DMS79 (cell line): ENCODE measurements around the gene EFL1.
A peak's percentile ranks its signal among the peaks of the same experiment; 100 is the strongest.
"Not testable (repeated sequence)": the region's sequence is repeated elsewhere in the genome, so short reads cannot be mapped to it uniquely, and the experiment has no call there.

ENCODE experiments used
- DNase-seq: peaks from one replicate; lab custom pipeline; 2025; lab: John Stamatoyannopoulos, UW

The EFL1 gene

GRCh38 chr15:82262422-82263026 is at the start of gene EFL1, which contains the start of gene SAXO2:
EFL1 (minus strand) TSS chr15:82262734; CDS start chr15:82261778, 956 bp downstream.
SAXO2 (plus strand) TSS chr15:82262818; CDS start chr15:82262880, 62 bp downstream.
- DNase-seq: peak; percentile 67

- not testable (repeated sequence) for DNase-seq
Measured at GRCh38 chr15:82311321-82311720, 48.8 kb upstream of the EFL1 start.

DNA sequence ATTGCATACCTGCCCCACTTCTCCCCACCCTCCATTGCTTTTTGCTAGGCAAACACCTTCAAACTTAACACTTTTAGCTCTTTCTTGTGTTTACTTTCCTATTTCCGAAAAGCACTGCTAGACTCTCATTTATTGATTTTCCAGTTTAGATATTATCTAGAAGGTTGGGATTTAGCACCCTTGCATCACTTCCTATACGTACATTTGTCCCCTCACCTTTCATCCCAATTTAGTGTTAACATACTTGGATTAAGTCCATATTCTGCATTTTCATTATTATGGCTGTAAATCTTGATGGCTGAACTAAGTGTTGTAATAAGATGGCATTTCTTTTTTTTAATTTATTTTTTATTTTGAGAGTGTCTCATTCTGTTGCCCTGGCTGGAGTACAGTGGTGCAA is 47.3 kb upstream of the EFL1 start:
- no peak for DNase-seq

DNA sequence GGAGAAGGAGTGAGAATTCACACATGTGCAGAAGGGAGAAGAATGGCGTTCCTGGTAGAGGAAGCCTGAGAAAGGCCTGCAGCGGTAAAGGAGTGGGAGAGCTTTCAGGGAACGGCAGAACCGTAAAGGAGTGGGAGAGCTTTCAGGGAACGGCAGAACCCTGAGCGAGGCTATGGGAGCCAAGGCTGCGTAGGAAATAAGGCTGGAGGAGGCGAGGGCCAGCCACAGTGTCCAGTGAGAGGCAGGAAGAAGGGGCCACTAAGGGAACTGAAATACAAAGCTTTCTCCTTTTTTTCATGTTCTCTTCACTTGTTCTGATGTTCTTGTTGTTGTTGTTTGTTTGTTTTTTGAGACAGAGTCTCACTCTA is 45.2 kb upstream of the EFL1 start:
- no peak for DNase-seq

- DNase-seq: no peak
Measured at GRCh38 chr15:82306791-82307713, 44.5 kb upstream of the EFL1 start.

DNA sequence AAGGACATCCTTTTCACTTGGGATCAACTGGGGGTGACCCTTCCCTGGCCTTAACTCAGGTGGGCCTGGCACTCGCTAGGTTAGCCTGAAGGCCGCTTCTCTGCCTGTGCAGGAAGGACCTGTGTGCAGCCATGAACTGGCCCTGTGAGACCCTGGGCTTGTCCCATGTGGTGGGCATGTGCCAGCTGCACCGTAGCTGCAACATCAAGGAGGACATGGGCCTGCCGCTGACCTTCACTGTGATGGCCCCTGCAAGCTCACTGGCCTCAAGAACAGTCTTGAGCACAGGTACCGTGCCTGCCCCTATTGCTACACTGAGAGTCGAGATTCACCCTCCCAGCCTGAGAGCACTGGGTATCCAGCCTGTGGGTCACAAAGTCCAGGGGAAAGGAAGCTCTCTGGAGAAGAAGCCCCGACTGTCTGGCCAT is 43.1 kb upstream of the EFL1 start:
- no peak for DNase-seq

- no peak for DNase-seq
Measured at GRCh38 chr15:82304778-82305090, 42.2 kb upstream of the EFL1 start.

GRCh38 chr15:82303956-82304777 is 41.6 kb upstream of the EFL1 start:
- no peak for DNase-seq

DNA sequence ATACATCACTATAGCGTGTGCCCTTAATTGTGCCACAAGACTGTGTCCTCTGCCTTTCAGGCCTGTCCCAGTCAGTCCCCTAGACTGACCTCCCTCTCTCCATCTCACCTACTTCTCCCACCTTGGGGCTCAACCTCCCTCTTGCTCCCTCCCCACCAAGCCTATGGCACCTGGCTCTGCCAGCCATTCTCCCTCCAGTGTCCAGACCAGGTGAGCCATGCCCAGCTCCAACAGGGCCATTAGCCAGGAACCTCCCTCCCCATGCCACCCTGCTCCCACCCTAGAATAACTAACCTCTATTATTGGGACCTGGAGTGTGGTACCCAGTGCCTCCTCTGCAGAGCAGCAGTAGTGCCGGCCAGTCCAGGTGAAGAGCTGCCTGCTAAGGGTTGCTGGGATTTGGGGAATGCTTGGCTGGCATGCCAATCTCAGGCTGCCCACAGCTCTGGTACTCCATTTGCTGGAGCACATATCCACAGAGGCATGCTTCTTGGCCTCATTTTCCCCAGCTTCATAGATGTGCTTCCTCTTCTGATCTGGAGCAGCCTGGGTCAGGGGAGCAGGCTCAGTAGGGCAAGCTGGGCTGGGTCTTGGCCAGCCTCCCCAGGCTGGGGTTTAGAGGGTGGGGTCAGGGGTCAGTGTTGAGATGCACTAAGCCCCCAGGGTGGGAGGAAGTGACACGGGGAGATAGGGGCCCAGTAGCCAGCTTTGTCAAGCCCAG is 38.9 kb upstream of the EFL1 start:
- DNase-seq: no peak

DNA sequence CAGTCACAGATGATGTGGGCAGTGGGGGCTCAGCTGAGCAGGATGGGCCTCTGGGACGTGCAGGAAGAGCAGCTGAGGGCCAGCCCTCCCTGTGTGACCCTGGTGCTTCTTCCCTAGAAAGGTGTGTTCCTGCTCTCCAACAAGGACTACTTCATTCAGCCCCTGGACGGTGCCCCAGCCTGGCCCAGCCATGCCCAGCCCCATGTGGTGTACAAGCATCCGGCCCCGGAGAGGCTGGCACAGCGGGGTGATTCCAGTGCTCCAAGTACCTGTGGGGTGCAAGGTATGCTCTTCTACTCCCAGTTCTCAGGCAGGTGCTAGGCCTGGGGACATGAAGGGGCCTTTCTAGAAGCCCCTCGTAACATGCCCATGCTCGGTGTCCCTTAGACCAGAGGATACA is 38.3 kb upstream of the EFL1 start:
- no peak for DNase-seq

GRCh38 chr15:82300326-82300725 is 37.8 kb upstream of the EFL1 start:
- DNase-seq: not testable (repeated sequence)

GRCh38 chr15:82299511-82299914 is 37.0 kb upstream of the EFL1 start:
- DNase-seq: not testable (repeated sequence)

DNA sequence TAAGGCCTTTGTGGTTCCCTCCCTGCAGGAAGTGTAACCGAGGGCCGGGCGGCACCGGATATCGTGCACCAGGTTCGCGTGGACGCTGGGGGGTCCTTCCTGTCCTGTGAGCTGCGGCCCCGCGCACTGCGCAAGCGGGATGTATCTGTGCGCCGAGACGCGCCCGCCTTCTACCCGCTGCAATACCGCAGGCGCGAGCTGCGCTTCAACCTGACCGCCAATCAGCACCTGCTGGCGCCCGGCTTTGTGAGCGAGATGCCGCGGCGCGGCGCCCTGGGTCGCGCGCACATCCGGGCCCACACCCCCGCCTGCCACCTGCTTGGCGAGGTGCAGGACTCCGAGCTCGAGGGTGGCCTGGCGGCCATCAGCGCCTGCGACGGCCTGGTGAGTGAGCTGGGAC is 36.0 kb upstream of the EFL1 start:
- DNase-seq: no peak

- DNase-seq: no peak
Measured at GRCh38 chr15:82298032-82298431, 35.5 kb upstream of the EFL1 start.

DNA sequence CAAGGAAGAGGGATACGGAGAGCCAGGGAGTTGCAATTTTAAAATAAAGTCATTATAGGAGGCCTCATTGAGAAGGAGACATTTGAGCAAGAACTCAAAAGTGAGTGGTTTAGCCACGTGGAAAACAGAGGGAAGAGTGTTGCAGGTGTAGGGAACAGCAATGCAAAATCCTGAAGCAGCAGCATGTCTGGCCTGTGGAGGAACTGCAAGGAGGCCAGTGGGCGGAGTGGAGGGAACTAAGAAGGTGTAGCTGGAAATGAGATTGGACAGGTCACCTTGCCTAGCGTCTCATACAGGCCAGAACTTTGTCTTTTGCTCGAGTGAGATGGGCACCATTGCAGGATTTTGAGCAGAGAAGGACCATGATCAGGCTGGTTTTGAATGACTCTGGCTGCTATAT is 35.0 kb upstream of the EFL1 start:
- no peak for DNase-seq

GRCh38 chr15:82294061-82294690 is 31.6 kb upstream of the EFL1 start:
- DNase-seq: no peak

- no peak for DNase-seq
Measured at GRCh38 chr15:82292271-82292670, 29.7 kb upstream of the EFL1 start.

DNA sequence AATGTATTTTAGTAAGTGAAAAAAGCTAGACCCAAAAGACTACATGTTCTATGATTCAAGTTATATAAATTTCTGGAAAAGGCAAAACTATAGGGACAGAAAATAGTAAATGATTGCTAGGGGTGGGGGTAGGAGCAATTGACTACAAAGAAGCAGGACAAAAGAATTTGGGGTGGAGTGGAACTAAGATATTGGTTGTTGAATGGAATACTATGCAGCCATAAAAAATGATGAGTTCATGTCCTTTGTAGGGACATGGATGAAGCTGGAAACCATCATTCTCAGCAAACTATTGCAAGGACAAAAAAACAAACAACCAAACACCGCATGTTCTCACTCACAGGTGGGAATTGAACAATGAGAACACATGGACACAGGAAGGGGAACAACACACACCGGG is 25.7 kb upstream of the EFL1 start:
- DNase-seq: not testable (repeated sequence)

DNA sequence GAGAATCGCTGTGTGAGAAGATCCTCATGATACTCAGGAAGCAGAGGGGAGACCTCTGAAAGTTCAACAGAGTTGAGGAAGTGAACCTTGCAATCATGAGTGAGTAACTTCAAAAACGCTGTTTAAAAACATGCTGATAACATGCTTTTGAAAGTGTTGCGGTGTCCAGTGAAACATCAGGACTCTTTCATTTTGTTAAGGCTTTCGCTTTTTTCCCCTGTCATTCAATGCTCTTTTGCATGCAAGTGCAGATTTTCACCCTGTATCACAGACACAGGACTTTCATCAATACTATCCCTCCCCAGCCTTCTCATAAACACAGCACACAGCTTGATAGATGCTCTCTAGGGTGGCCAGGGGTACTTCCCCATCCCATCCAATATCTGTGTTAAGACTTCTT is 23.9 kb upstream of the EFL1 start:
- DNase-seq: not testable (repeated sequence)

DNA sequence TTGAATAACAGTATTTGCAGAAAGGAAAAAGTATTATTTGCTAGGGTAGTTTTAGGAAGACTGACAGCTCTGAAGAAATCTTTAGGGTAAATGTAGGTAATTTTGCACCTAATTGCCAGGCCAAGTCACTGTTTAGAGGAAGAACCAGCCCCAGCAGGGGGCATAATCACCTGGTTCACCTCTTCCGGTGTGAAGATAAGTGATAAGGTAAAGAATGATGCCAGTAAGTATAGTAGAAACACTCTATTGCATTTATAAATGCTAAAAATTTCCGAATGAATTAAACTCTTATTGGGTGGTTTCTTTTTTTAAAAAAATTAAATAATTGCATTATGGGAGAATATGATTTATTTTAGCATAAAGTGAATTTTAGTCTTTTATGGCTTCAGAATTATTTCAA is 21.8 kb upstream of the EFL1 start:
- not testable (repeated sequence) for DNase-seq

DNA sequence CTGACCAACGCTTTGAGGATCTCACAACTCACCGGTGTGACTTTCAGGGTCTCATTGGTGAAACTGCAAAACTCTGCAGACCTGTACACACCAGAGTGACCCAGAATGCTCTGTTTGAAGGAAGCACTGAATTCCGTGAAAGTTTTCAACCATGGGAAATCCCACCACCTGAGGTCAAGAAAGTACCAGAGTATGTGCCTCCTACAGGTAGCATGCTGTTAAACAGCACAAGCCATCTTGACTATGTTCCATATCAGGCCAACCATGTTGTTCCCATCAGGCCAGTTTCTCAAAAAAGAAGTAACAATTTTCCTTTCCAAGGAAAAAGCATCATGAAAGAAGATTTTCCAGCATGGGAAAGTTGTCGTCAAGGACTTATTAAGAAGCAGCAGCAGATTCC is 19.9 kb upstream of the EFL1 start:
- not testable (repeated sequence) for DNase-seq
